Measurements from ENCODE around the gene FILIP1L. TPM values are rescaled to one million over a fixed set of nuclear protein-coding genes. Genes with fewer than 3 reads are reported as not detected.

FILIP1L gene
- total and polyA plus RNA-seq, 4 experiments from 2014 or later: 0.32 TPM; not detected in 3

GRCh38 chr3:99965077-99965476 is 149.2 kb downstream of the FILIP1L start:
- H3K9me3 ChIP-seq (ENCODE audit: control insufficient read depth in 1 of 2, low read length in 2 of 2): no peaks in the 10 kb centered on the region
- H3K4me3 ChIP-seq (ENCODE audit: low read length in 2 of 2): no peak overlapping the region
- POLR2A ChIA-PET (ENCODE audit: partially characterized antibody): no interaction called here
- H3K4me3 Mint-ChIP-seq: no peak overlapping the region
- no peak overlapping the region for H3K27ac Mint-ChIP-seq
- H3K27me3 Mint-ChIP-seq: no peaks in the 10 kb centered on the region
- H3K36me3 Mint-ChIP-seq: peaks cover 0 to 11% of the 10 kb centered on the region in 2 donors
- peaks cover 0 to 6% (median 5%) of the 10 kb centered on the region in 4 donors for H3K4me1 Mint-ChIP-seq
- H3K27me3 ChIP-seq (ENCODE audit: insufficient read depth, low read length): no peaks in the 10 kb centered on the region
- H3K27ac ChIP-seq (ENCODE audit: low read depth, low read length): no peak overlapping the region
- H3K4me1 ChIP-seq (ENCODE audit: insufficient read depth, low read length): no peaks in the 10 kb centered on the region
- CTCF ChIA-PET (ENCODE audit: partially characterized antibody): no interaction called here
- no peaks in the 10 kb centered on the region for H3K36me3 ChIP-seq (ENCODE audit: insufficient read depth, low read length)
- no peaks in the 10 kb centered on the region for H3K9me3 Mint-ChIP-seq
- DNase-seq: no peak
- intact Hi-C loops (cut with micrococcal nuclease): no loop called here

GRCh38 chr3:99962703-99963102 is 151.6 kb downstream of the FILIP1L start:
- Histone ChIP-seq H3K9me3 (ENCODE audit: control insufficient read depth in 1 of 2, low read length in 2 of 2) (no peaks in the 10 kb centered on the region), H3K4me3 (ENCODE audit: low read length in 2 of 2) (no peak overlapping the region), H3K36me3 (ENCODE audit: insufficient read depth, low read length) (no peaks in the 10 kb centered on the region), H3K27ac (ENCODE audit: low read depth, low read length) (no peak overlapping the region), H3K27me3 (ENCODE audit: insufficient read depth, low read length) (no peaks in the 10 kb centered on the region), H3K4me1 (ENCODE audit: insufficient read depth, low read length) (no peaks in the 10 kb centered on the region)
- peaks cover 0 to 11% of the 10 kb centered on the region in 2 donors for H3K36me3 Mint-ChIP-seq
- no peaks in the 10 kb centered on the region for H3K27me3 Mint-ChIP-seq
- CTCF ChIA-PET (ENCODE audit: partially characterized antibody): no interaction called here
- no peak for DNase-seq
- H3K27ac Mint-ChIP-seq: no peak overlapping the region
- POLR2A ChIA-PET (ENCODE audit: partially characterized antibody): no interaction called here
- H3K9me3 Mint-ChIP-seq: no peaks in the 10 kb centered on the region
- no peak overlapping the region for H3K4me3 Mint-ChIP-seq
- no peaks in the 10 kb centered on the region for H3K4me1 Mint-ChIP-seq
- intact Hi-C loops (cut with micrococcal nuclease): no loop called here

- intact Hi-C loops (cut with micrococcal nuclease): no loop called here
- Histone ChIP-seq H3K36me3 (ENCODE audit: insufficient read depth, low read length) (no peaks in the 10 kb centered on the region), H3K9me3 (ENCODE audit: control insufficient read depth in 1 of 2, low read length in 2 of 2) (no peaks in the 10 kb centered on the region), H3K4me1 (ENCODE audit: insufficient read depth, low read length) (no peaks in the 10 kb centered on the region), H3K27ac (ENCODE audit: low read depth, low read length) (no peak overlapping the region), H3K27me3 (ENCODE audit: insufficient read depth, low read length) (no peaks in the 10 kb centered on the region), H3K4me3 (ENCODE audit: low read length in 2 of 2) (no peak overlapping the region)
- Mint-ChIP-seq H3K27ac (no peak overlapping the region), H3K27me3 (no peaks in the 10 kb centered on the region), H3K9me3 (no peaks in the 10 kb centered on the region), H3K4me1 (no peaks in the 10 kb centered on the region), H3K4me3 (peak overlapping the region in 1 of 8 donors; percentile 32), H3K36me3 (peaks cover 0 to 11% of the 10 kb centered on the region in 2 donors)
- DNase-seq: no peak
- POLR2A ChIA-PET (ENCODE audit: partially characterized antibody): no interaction called here
- CTCF ChIA-PET (ENCODE audit: partially characterized antibody): no interaction called here
Measured at GRCh38 chr3:99961756-99962515, 152.4 kb downstream of the FILIP1L start.

- no peak for DNase-seq
- Mint-ChIP-seq H3K4me3 (no peak overlapping the region), H3K9me3 (no peaks in the 10 kb centered on the region), H3K4me1 (peaks cover 0 to 3% (median 0%) of the 10 kb centered on the region in 4 donors), H3K27ac (no peak overlapping the region), H3K27me3 (no peaks in the 10 kb centered on the region), H3K36me3 (peaks cover 0 to 11% of the 10 kb centered on the region in 2 donors)
- CTCF ChIA-PET (ENCODE audit: partially characterized antibody): no interaction called here
- Histone ChIP-seq H3K4me1 (ENCODE audit: insufficient read depth, low read length) (no peaks in the 10 kb centered on the region), H3K9me3 (ENCODE audit: control insufficient read depth in 1 of 2, low read length in 2 of 2) (no peaks in the 10 kb centered on the region), H3K27me3 (ENCODE audit: insufficient read depth, low read length) (no peaks in the 10 kb centered on the region), H3K27ac (ENCODE audit: low read depth, low read length) (no peak overlapping the region), H3K4me3 (ENCODE audit: low read length in 2 of 2) (no peak overlapping the region), H3K36me3 (ENCODE audit: insufficient read depth, low read length) (no peaks in the 10 kb centered on the region)
- POLR2A ChIA-PET (ENCODE audit: partially characterized antibody): no interaction called here
- intact Hi-C loops (cut with micrococcal nuclease): no loop called here
Measured at GRCh38 chr3:99960941-99961340, 153.4 kb downstream of the FILIP1L start.

GRCh38 chr3:99960123-99960878 is 154.0 kb downstream of the FILIP1L start:
- H3K36me3 ChIP-seq (ENCODE audit: insufficient read depth, low read length): no peaks in the 10 kb centered on the region
- no peak for DNase-seq
- intact Hi-C loops (cut with micrococcal nuclease): no loop called here
- CTCF ChIA-PET (ENCODE audit: partially characterized antibody): no interaction called here
- Mint-ChIP-seq H3K36me3 (peaks cover 0 to 11% of the 10 kb centered on the region in 2 donors), H3K4me1 (peaks cover 0 to 3% (median 0%) of the 10 kb centered on the region in 4 donors), H3K4me3 (no peak overlapping the region), H3K27me3 (no peaks in the 10 kb centered on the region), H3K9me3 (no peaks in the 10 kb centered on the region), H3K27ac (peak overlapping the region in 1 of 7 donors; percentile 50)
- H3K4me3 ChIP-seq (ENCODE audit: low read length in 2 of 2): no peak overlapping the region
- H3K27ac ChIP-seq (ENCODE audit: low read depth, low read length): no peak overlapping the region
- H3K9me3 ChIP-seq (ENCODE audit: control insufficient read depth in 1 of 2, low read length in 2 of 2): no peaks in the 10 kb centered on the region
- H3K4me1 ChIP-seq (ENCODE audit: insufficient read depth, low read length): no peaks in the 10 kb centered on the region
- no peaks in the 10 kb centered on the region for H3K27me3 ChIP-seq (ENCODE audit: insufficient read depth, low read length)
- POLR2A ChIA-PET (ENCODE audit: partially characterized antibody): no interaction called here

- Histone ChIP-seq H3K4me3 (ENCODE audit: low read length in 2 of 2) (no peak overlapping the region), H3K27ac (ENCODE audit: low read depth, low read length) (no peak overlapping the region), H3K27me3 (ENCODE audit: insufficient read depth, low read length) (no peaks in the 10 kb centered on the region), H3K9me3 (ENCODE audit: control insufficient read depth in 1 of 2, low read length in 2 of 2) (no peaks in the 10 kb centered on the region), H3K4me1 (ENCODE audit: insufficient read depth, low read length) (no peaks in the 10 kb centered on the region), H3K36me3 (ENCODE audit: insufficient read depth, low read length) (no peaks in the 10 kb centered on the region)
- POLR2A ChIA-PET (ENCODE audit: partially characterized antibody): no interaction called here
- DNase-seq: no peak
- no peaks in the 10 kb centered on the region for H3K27me3 Mint-ChIP-seq
- intact Hi-C loops (cut with micrococcal nuclease): no loop called here
- no peaks in the 10 kb centered on the region for H3K9me3 Mint-ChIP-seq
- H3K4me3 Mint-ChIP-seq: no peak overlapping the region
- peaks cover 0 to 3% (median 0%) of the 10 kb centered on the region in 4 donors for H3K4me1 Mint-ChIP-seq
- CTCF ChIA-PET (ENCODE audit: partially characterized antibody): no interaction called here
- no peak overlapping the region for H3K27ac Mint-ChIP-seq
- H3K36me3 Mint-ChIP-seq: peaks cover 0 to 10% of the 10 kb centered on the region in 2 donors
Measured at GRCh38 chr3:99958222-99958912, 155.9 kb downstream of the FILIP1L start.

GRCh38 chr3:99957151-99957796 is 157.0 kb downstream of the FILIP1L start:
- ChIA-PET CTCF (ENCODE audit: partially characterized antibody) (no interaction called here), POLR2A (ENCODE audit: partially characterized antibody) (no interaction called here)
- no peaks in the 10 kb centered on the region for H3K4me1 ChIP-seq (ENCODE audit: insufficient read depth, low read length)
- H3K27me3 ChIP-seq (ENCODE audit: insufficient read depth, low read length): no peaks in the 10 kb centered on the region
- H3K36me3 ChIP-seq (ENCODE audit: insufficient read depth, low read length): no peaks in the 10 kb centered on the region
- no peak overlapping the region for H3K27ac Mint-ChIP-seq
- no peak overlapping the region for H3K27ac ChIP-seq (ENCODE audit: low read depth, low read length)
- no peaks in the 10 kb centered on the region for H3K9me3 Mint-ChIP-seq
- intact Hi-C loops (cut with micrococcal nuclease): no loop called here
- peaks cover 0 to 3% of the 10 kb centered on the region in 2 donors for H3K36me3 Mint-ChIP-seq
- H3K4me3 Mint-ChIP-seq: no peak overlapping the region
- no peak overlapping the region for H3K4me3 ChIP-seq (ENCODE audit: low read length in 2 of 2)
- no peaks in the 10 kb centered on the region for H3K9me3 ChIP-seq (ENCODE audit: control insufficient read depth in 1 of 2, low read length in 2 of 2)
- DNase-seq: no peak
- peaks cover 0 to 3% (median 0%) of the 10 kb centered on the region in 4 donors for H3K4me1 Mint-ChIP-seq
- H3K27me3 Mint-ChIP-seq: no peaks in the 10 kb centered on the region
